Vagina (tissue), 2 donors: Measurements from ENCODE around the gene KBTBD4. TPM values are rescaled to one million over a fixed set of nuclear protein-coding genes. Genes with fewer than 3 reads are reported as not detected.

Source experiments
- DNase-seq, 2 donors: peaks; one replicate each; pipeline ENCODE4 v3.0.0-alpha.2; 2017; ENCODE audit errors: extremely low spot score in 2 of 2
- H3K27ac ChIP-seq: fragments of 200-600 bp; sonication (generic); one replicate; pipeline ENCODE4 v1.5.1; 2019
- H3K27me3 ChIP-seq: fragments of 200-600 bp; sonication (generic); one replicate; pipeline ENCODE4 v1.5.1; 2019
- H3K36me3 ChIP-seq, 2 donors: fragments of 200-600 bp; sonication (generic); one replicate each; pipeline ENCODE4 v1.5.1; 2017 to 2019
- H3K4me1 ChIP-seq: fragments of 200-600 bp; sonication (generic); one replicate; pipeline ENCODE4 v1.5.1; 2019
- H3K4me3 ChIP-seq, 2 donors: fragments of 200-600 bp; sonication (generic); 1 replicate in 1 of 2; 2 replicates in 1 of 2; pipeline ENCODE4 v1.5.1; 2016 to 2019
- H3K9me3 ChIP-seq: fragments of 200-600 bp; sonication (generic); one replicate; pipeline ENCODE4 v1.5.1; 2019
- POLR2A ChIP-seq, 2 donors: fragments of 450-650 bp; IDR thresholded peaks; one replicate each; pipeline ENCODE4 v1.6.1; 2017; ENCODE audit warnings: antibody characterized with exemption in 2 of 2, mild to moderate bottlenecking in 2 of 2, moderate library complexity in 2 of 2
- POLR2AphosphoS5 ChIP-seq, 2 donors: sonication (generic); formaldehyde crosslinking; IDR thresholded peaks; one replicate each; pipeline ENCODE4 v1.9.0; 2017; ENCODE audit warnings: antibody characterized with exemption in 2 of 2, mild to moderate bottlenecking in 2 of 2, low read depth in 1 of 2; ENCODE audit not compliant: insufficient read depth in 1 of 2
- intact Hi-C: fragments of 100-400 bp; cut with DNase I; formaldehyde crosslinking; loops from one replicate; pipeline ENCODE4 v1.15.1; 2023
- total RNA-seq: library from RNA; depleted of rRNA; stranded (reverse); fragments of >200 nt; gene quantifications from one replicate; pipeline ENCODE4 v1.2.3, GENCODE V29; 2016
- TF ChIP-seq, protein P1 (sequence below), 3 experiments: fragments of 450-650 bp in 2 of 3; fragments of 200-600 bp in 1 of 3; sonication (generic) in 1 of 3; IDR thresholded peaks; one replicate each; pipeline ENCODE4 v1.5.1; 2017 to 2019; ENCODE audit warnings: antibody characterized with exemption in 3 of 3, mild to moderate bottlenecking in 2 of 3, moderate library complexity in 2 of 3

Gene KBTBD4
- total RNA-seq, 1 donor from 2014 or later = 14.7 TPM

DNA sequence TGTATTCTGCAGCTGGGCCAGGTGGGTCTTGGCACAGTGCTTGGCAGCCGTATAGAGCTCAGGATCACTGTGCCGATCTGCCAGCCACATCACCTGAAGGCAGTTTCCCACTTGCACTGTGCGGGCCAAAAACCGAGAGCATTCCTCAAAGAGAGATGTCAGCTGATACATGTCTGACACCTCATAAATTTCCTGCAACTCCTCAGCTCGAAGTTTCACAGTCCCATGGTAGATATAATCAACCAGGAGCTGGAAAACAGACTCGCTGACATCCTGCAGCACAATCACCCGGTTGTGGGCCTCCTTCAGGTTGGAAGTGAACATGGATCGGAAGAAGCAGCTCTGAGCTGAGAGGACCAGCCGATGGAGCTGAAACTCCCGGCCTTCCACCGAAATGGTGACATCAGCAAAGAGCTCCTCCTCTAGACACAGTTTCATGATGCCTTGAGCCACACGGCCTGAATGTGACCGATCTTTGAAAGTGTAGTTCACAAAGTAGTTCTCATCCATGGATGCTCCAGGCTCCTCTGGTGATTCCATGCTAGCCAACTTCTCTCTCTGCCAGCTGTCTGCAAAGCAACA, 1.2 kb downstream of the KBTBD4 start:
- Histone ChIP-seq H3K27ac (no peak overlapping the region), H3K27me3 (no peaks in the 10 kb centered on the region), H3K4me1 (peaks cover 43% of the 10 kb centered on the region), H3K9me3 (no peaks in the 10 kb centered on the region), H3K36me3 (peaks cover 3 to 44% of the 10 kb centered on the region in 2 donors), H3K4me3 (peak overlapping the region in 1 of 2 donors; percentile 98)
- intact Hi-C loops = no loop called here
- TF ChIP-seq, protein P1, sequence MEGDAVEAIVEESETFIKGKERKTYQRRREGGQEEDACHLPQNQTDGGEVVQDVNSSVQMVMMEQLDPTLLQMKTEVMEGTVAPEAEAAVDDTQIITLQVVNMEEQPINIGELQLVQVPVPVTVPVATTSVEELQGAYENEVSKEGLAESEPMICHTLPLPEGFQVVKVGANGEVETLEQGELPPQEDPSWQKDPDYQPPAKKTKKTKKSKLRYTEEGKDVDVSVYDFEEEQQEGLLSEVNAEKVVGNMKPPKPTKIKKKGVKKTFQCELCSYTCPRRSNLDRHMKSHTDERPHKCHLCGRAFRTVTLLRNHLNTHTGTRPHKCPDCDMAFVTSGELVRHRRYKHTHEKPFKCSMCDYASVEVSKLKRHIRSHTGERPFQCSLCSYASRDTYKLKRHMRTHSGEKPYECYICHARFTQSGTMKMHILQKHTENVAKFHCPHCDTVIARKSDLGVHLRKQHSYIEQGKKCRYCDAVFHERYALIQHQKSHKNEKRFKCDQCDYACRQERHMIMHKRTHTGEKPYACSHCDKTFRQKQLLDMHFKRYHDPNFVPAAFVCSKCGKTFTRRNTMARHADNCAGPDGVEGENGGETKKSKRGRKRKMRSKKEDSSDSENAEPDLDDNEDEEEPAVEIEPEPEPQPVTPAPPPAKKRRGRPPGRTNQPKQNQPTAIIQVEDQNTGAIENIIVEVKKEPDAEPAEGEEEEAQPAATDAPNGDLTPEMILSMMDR (IDR thresholded peaks at IDR 0.05) = no peak
- TF ChIP-seq POLR2AphosphoS5 (IDR thresholded peaks at IDR 0.05; ENCODE audit: insufficient read depth in 1 of 2, low read depth in 1 of 2) (no peak), POLR2A (IDR thresholded peaks at IDR 0.05) (no peak)
- no peak for DNase-seq

DNA sequence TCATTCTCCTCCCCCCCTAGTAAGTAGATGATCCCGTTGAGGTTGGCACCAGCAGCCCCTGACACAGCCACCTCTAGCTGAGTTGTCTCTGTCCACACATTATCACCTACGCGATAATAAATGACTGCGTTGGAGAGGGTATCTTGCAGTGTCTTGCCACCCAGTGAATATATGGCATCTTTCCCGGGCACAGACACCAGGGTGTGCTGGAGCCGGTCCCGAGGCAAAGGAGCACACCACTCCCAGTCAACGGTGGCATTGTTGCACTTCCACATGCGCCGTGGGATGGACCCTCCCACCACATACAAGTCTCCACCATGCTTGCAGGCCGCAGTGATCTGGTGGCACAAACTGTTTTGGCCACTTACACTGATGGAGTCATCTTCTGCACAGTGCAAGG, 5.4 kb downstream of the KBTBD4 start:
- TF ChIP-seq POLR2A (IDR thresholded peaks at IDR 0.05) = no peak
- TF ChIP-seq, protein P1 (IDR thresholded peaks at IDR 0.05) = no peak
- no peak for TF ChIP-seq POLR2AphosphoS5 (IDR thresholded peaks at IDR 0.05; ENCODE audit: insufficient read depth in 1 of 2, low read depth in 1 of 2)

GRCh38 chr11:47572715-47573255, 6.0 kb downstream of the KBTBD4 start:
- no peak overlapping the region for H3K27ac ChIP-seq

More for the DNA sequence above, 5.4 kb downstream of the KBTBD4 start:
- H3K27ac ChIP-seq = no peak overlapping the region
- H3K36me3 ChIP-seq = peaks cover 0 to 47% of the 10 kb centered on the region in 2 donors
- H3K9me3 ChIP-seq = no peaks in the 10 kb centered on the region
- intact Hi-C loops = no loop called here
- H3K4me3 ChIP-seq = no peak overlapping the region
- no peak for DNase-seq
- H3K4me1 ChIP-seq = peaks cover 28% of the 10 kb centered on the region
- no peaks in the 10 kb centered on the region for H3K27me3 ChIP-seq

GRCh38 chr11:47571895-47572294, 6.9 kb downstream of the KBTBD4 start:
- Histone ChIP-seq H3K36me3 (peaks cover 0 to 47% of the 10 kb centered on the region in 2 donors), H3K27ac (no peak overlapping the region), H3K4me3 (no peak overlapping the region), H3K27me3 (no peaks in the 10 kb centered on the region), H3K4me1 (peaks cover 17% of the 10 kb centered on the region), H3K9me3 (no peaks in the 10 kb centered on the region)
- no peak for DNase-seq
- intact Hi-C loops = no loop called here
- TF ChIP-seq, protein P1 (IDR thresholded peaks at IDR 0.05) = no peak
- TF ChIP-seq POLR2AphosphoS5 (IDR thresholded peaks at IDR 0.05; ENCODE audit: insufficient read depth in 1 of 2, low read depth in 1 of 2) = no peak

More at GRCh38 chr11:47572715-47573255, 6.0 kb downstream of the KBTBD4 start:
- H3K4me3 ChIP-seq = no peak overlapping the region
- H3K9me3 ChIP-seq = no peaks in the 10 kb centered on the region
- TF ChIP-seq, protein P1 (IDR thresholded peaks at IDR 0.05) = no peak
- TF ChIP-seq POLR2A (IDR thresholded peaks at IDR 0.05) (no peak), POLR2AphosphoS5 (IDR thresholded peaks at IDR 0.05; ENCODE audit: insufficient read depth in 1 of 2, low read depth in 1 of 2) (no peak)
- H3K4me1 ChIP-seq = peaks cover 23% of the 10 kb centered on the region
- peaks cover 0 to 47% of the 10 kb centered on the region in 2 donors for H3K36me3 ChIP-seq
- no peaks in the 10 kb centered on the region for H3K27me3 ChIP-seq
- intact Hi-C loops = no loop called here
- no peak for DNase-seq

DNA sequence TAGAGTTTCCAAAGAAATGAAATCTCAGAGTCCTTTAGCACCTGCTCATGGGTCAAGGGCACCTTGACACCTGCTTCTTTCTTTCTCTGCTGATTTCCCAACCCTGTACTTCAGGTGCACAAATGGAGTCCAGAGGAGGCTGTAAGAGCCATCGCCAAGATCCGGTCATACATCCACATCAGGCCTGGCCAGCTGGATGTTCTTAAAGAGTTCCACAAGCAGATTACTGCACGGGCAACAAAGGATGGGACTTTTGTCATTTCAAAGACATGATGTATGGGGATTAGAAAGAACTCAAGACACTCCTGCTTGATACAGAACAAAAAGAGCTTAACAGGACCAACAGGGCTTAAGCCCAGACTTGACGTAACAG, 7.4 kb downstream of the KBTBD4 start:
- Histone ChIP-seq H3K36me3 (peaks cover 0 to 47% of the 10 kb centered on the region in 2 donors), H3K27ac (no peak overlapping the region), H3K9me3 (no peaks in the 10 kb centered on the region), H3K4me3 (no peak overlapping the region), H3K4me1 (peaks cover 18% of the 10 kb centered on the region), H3K27me3 (no peaks in the 10 kb centered on the region)
- TF ChIP-seq, protein P1 (IDR thresholded peaks at IDR 0.05) = no peak
- TF ChIP-seq POLR2AphosphoS5 (IDR thresholded peaks at IDR 0.05; ENCODE audit: insufficient read depth in 1 of 2, low read depth in 1 of 2) (no peak), POLR2A (IDR thresholded peaks at IDR 0.05) (no peak)
- DNase-seq = no peak
- intact Hi-C loops = no loop called here
